GM23338 (cell line): Measurements from ENCODE around the gene APPBP2. TPM values are rescaled to one million over a fixed set of nuclear protein-coding genes. Genes with fewer than 3 reads are reported as not detected.

Experiments used
- ATAC-seq: fragments of 200-7000 bp; cut with Tn5 transposase; 3 replicates; pipeline ENCODE4 v1.9.1; 2020
- DNase-seq: peaks from one replicate; pipeline ENCODE4 v3.0.0-alpha.2; 2015; ENCODE audit warnings: low spot score
- H2AFZ ChIP-seq: fragments of 200-600 bp; sonication (generic); 2 replicates; pipeline ENCODE4 v1.8.0; 2016; ENCODE audit warnings: antibody characterized with exemption, mild to moderate bottlenecking, moderate library complexity
- H3F3A ChIP-seq: fragments of 200-600 bp; sonication (generic); replicated peaks from 2 replicates; pipeline ENCODE4 v1.8.0; 2017; ENCODE audit warnings: antibody characterized with exemption, mixed run types, low read depth
- H3K27ac ChIP-seq: fragments of 200-600 bp; sonication (generic); 2 replicates; pipeline ENCODE4 v1.6.1; 2016; ENCODE audit warnings: low read depth
- H3K27me3 ChIP-seq: fragments of 200-600 bp; sonication (generic); 2 replicates; pipeline ENCODE4 v1.8.0; 2016; ENCODE audit warnings: mild to moderate bottlenecking, mixed run types, moderate library complexity; ENCODE audit not compliant: insufficient read depth
- H3K36me3 ChIP-seq: fragments of 200-600 bp; sonication (generic); 2 replicates; pipeline ENCODE4 v1.8.0; 2016; ENCODE audit warnings: mild to moderate bottlenecking; ENCODE audit not compliant: insufficient read depth
- H3K4me1 ChIP-seq: fragments of 200-600 bp; sonication (generic); 2 replicates; pipeline ENCODE4 v1.8.0; 2016; ENCODE audit warnings: mild to moderate bottlenecking, moderate library complexity; ENCODE audit not compliant: insufficient read depth
- H3K4me2 ChIP-seq: fragments of 200-600 bp; sonication (generic); 2 replicates; pipeline ENCODE4 v1.7.1; 2017; ENCODE audit warnings: mixed run types
- H3K4me3 ChIP-seq: fragments of 200-600 bp; sonication (generic); 2 replicates; pipeline ENCODE4 v1.6.1; 2016; ENCODE audit warnings: mixed run types
- H3K79me2 ChIP-seq: fragments of 200-600 bp; sonication (generic); replicated peaks from 2 replicates; pipeline ENCODE4 v1.8.0; 2017; ENCODE audit warnings: mild to moderate bottlenecking; ENCODE audit not compliant: insufficient read depth
- H3K9me2 ChIP-seq: fragments of 200-600 bp; sonication (generic); 2 replicates; pipeline ENCODE4 v1.8.0; 2017; ENCODE audit not compliant: insufficient read depth
- H4K20me1 ChIP-seq: fragments of 200-600 bp; sonication (generic); replicated peaks from 2 replicates; pipeline ENCODE4 v1.8.0; 2017; ENCODE audit warnings: mild to moderate bottlenecking; ENCODE audit not compliant: insufficient read depth
- H3K27ac Mint-ChIP-seq: 2 replicates; pipeline ENCODE4 v1.8.0; 2020; ENCODE audit warnings: inconsistent platforms, mild to moderate bottlenecking, moderate library complexity, mixed read lengths
- H3K27me3 Mint-ChIP-seq: 3 replicates; pipeline ENCODE4 v1.8.0; 2022; ENCODE audit warnings: low read depth, mild to moderate bottlenecking, moderate library complexity, mixed read lengths, inconsistent platforms; ENCODE audit not compliant: insufficient read depth, poor library complexity
- H3K36me3 Mint-ChIP-seq: 3 replicates; pipeline ENCODE4 v1.8.0; 2021; ENCODE audit warnings: low read depth, mild to moderate bottlenecking, inconsistent platforms, moderate library complexity, mixed read lengths
- H3K4me1 Mint-ChIP-seq: 3 replicates; pipeline ENCODE4 v1.8.0; 2020; ENCODE audit warnings: mild to moderate bottlenecking, inconsistent platforms, mixed read lengths
- H3K4me3 Mint-ChIP-seq: 3 replicates; pipeline ENCODE4 v1.8.0; 2021; ENCODE audit warnings: moderate library complexity, mild to moderate bottlenecking, inconsistent platforms, mixed read lengths
- H3K9me3 Mint-ChIP-seq: 3 replicates; pipeline ENCODE4 v1.8.0; 2020; ENCODE audit warnings: moderate library complexity, mild to moderate bottlenecking, inconsistent platforms, mixed read lengths
- EZH2 ChIP-seq: fragments of 200-600 bp; sonication (generic); IDR thresholded peaks from one replicate; pipeline ENCODE4 v1.8.0; 2017; ENCODE audit warnings: antibody characterized with exemption, mild to moderate bottlenecking, low read depth; ENCODE audit not compliant: unreplicated experiment
- EZH2phosphoT487 ChIP-seq: fragments of 200-600 bp; sonication (generic); IDR thresholded peaks from one replicate; pipeline ENCODE4 v1.8.1; 2018; ENCODE audit warnings: antibody characterized with exemption; ENCODE audit not compliant: unreplicated experiment
- JUNB ChIP-seq: IDR thresholded peaks from one replicate; pipeline ENCODE4 v1.6.1; 2016; ENCODE audit warnings: antibody characterized with exemption; ENCODE audit not compliant: unreplicated experiment
- NANOG ChIP-seq: IDR thresholded peaks from 2 replicates; pipeline ENCODE4 v1.6.1; 2016; ENCODE audit warnings: antibody characterized with exemption, borderline replicate concordance
- POLR2AphosphoS5 ChIP-seq: IDR thresholded peaks from 2 replicates; pipeline ENCODE4 v1.6.1; 2016; ENCODE audit warnings: antibody characterized with exemption, low read depth
- ZNF114 ChIP-seq: fragments of 250-450 bp; sonication (Bioruptor Pico); IDR thresholded peaks from 2 replicates; pipeline ENCODE4 v1.5.0; 2020; ENCODE audit warnings: mild to moderate bottlenecking, moderate library complexity
- ZNF331 ChIP-seq: fragments of 250-450 bp; sonication (Bioruptor Pico); IDR thresholded peaks from 2 replicates; pipeline ENCODE4 v1.5.0; 2020; ENCODE audit warnings: low read depth, mild to moderate bottlenecking, moderate library complexity
- polyA plus RNA-seq: library from polyadenylated mRNA; unstranded; fragments of >200 nt; fragmentation: Nextera tagmentation; extraction: Ambion mirVana; gene quantifications from 2 replicates; pipeline ENCODE4 v1.2.1, GENCODE V29; 2016
- total RNA-seq: library from RNA; depleted of rRNA; stranded (reverse); fragments of >200 nt; shearing (Covaris generic); gene quantifications from 2 replicates; pipeline ENCODE4 v1.2.3, GENCODE V29; 2014
- TF ChIP-seq, protein P1 (sequence below): fragments of 250-450 bp; sonication (Bioruptor Pico); IDR thresholded peaks from 2 replicates; pipeline ENCODE4 v1.5.0; 2020; ENCODE audit warnings: mild to moderate bottlenecking, moderate library complexity
- TF ChIP-seq, protein P2 (sequence below), 2 experiments: fragments of 200-600 bp in 1 of 2; sonication (generic) in 1 of 2; conservative IDR thresholded peaks; 2 replicates each; pipeline versions ENCODE4 v1.5.1 to v1.6.1; 2016 to 2017; ENCODE audit warnings: antibody characterized with exemption in 2 of 2, low read depth in 2 of 2, mild to moderate bottlenecking in 2 of 2, moderate library complexity in 1 of 2

The APPBP2 gene
- total and polyA plus RNA-seq, 2 experiments from 2014 or later: 9.3 to 15.0 TPM

- TF ChIP-seq, protein P1, sequence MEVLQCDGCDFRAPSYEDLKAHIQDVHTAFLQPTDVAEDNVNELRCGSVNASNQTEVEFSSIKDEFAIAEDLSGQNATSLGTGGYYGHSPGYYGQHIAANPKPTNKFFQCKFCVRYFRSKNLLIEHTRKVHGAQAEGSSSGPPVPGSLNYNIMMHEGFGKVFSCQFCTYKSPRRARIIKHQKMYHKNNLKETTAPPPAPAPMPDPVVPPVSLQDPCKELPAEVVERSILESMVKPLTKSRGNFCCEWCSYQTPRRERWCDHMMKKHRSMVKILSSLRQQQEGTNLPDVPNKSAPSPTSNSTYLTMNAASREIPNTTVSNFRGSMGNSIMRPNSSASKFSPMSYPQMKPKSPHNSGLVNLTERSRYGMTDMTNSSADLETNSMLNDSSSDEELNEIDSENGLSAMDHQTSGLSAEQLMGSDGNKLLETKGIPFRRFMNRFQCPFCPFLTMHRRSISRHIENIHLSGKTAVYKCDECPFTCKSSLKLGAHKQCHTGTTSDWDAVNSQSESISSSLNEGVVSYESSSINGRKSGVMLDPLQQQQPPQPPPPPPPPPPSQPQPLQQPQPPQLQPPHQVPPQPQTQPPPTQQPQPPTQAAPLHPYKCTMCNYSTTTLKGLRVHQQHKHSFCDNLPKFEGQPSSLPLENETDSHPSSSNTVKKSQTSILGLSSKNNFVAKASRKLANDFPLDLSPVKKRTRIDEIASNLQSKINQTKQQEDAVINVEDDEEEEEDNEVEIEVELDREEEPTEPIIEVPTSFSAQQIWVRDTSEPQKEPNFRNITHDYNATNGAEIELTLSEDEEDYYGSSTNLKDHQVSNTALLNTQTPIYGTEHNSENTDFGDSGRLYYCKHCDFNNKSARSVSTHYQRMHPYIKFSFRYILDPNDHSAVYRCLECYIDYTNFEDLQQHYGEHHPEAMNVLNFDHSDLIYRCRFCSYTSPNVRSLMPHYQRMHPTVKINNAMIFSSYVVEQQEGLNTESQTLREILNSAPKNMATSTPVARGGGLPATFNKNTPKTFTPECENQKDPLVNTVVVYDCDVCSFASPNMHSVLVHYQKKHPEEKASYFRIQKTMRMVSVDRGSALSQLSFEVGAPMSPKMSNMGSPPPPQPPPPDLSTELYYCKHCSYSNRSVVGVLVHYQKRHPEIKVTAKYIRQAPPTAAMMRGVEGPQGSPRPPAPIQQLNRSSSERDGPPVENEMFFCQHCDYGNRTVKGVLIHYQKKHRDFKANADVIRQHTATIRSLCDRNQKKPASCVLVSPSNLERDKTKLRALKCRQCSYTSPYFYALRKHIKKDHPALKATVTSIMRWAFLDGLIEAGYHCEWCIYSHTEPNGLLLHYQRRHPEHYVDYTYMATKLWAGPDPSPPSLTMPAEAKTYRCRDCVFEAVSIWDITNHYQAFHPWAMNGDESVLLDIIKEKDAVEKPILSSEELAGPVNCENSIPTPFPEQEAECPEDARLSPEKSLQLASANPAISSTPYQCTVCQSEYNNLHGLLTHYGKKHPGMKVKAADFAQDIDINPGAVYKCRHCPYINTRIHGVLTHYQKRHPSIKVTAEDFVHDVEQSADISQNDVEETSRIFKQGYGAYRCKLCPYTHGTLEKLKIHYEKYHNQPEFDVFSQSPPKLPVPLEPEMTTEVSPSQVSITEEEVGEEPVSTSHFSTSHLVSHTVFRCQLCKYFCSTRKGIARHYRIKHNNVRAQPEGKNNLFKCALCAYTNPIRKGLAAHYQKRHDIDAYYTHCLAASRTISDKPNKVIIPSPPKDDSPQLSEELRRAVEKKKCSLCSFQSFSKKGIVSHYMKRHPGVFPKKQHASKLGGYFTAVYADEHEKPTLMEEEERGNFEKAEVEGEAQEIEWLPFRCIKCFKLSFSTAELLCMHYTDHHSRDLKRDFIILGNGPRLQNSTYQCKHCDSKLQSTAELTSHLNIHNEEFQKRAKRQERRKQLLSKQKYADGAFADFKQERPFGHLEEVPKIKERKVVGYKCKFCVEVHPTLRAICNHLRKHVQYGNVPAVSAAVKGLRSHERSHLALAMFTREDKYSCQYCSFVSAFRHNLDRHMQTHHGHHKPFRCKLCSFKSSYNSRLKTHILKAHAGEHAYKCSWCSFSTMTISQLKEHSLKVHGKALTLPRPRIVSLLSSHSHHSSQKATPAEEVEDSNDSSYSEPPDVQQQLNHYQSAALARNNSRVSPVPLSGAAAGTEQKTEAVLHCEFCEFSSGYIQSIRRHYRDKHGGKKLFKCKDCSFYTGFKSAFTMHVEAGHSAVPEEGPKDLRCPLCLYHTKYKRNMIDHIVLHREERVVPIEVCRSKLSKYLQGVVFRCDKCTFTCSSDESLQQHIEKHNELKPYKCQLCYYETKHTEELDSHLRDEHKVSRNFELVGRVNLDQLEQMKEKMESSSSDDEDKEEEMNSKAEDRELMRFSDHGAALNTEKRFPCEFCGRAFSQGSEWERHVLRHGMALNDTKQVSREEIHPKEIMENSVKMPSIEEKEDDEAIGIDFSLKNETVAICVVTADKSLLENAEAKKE (CRISPR knock-in tag): no peak
- TF ChIP-seq ZNF331: no peak
- no peak for TF ChIP-seq JUNB
- no peak for TF ChIP-seq EZH2phosphoT487
- TF ChIP-seq, protein P2, sequence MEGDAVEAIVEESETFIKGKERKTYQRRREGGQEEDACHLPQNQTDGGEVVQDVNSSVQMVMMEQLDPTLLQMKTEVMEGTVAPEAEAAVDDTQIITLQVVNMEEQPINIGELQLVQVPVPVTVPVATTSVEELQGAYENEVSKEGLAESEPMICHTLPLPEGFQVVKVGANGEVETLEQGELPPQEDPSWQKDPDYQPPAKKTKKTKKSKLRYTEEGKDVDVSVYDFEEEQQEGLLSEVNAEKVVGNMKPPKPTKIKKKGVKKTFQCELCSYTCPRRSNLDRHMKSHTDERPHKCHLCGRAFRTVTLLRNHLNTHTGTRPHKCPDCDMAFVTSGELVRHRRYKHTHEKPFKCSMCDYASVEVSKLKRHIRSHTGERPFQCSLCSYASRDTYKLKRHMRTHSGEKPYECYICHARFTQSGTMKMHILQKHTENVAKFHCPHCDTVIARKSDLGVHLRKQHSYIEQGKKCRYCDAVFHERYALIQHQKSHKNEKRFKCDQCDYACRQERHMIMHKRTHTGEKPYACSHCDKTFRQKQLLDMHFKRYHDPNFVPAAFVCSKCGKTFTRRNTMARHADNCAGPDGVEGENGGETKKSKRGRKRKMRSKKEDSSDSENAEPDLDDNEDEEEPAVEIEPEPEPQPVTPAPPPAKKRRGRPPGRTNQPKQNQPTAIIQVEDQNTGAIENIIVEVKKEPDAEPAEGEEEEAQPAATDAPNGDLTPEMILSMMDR (conservative IDR thresholded peaks at IDR 0.05; ENCODE audit: low read depth in 2 of 2): no peak
These were observed 16.0 kb upstream of the APPBP2 start (continued) for GRCh38 chr17:60542071-60542470.

- Histone ChIP-seq H3K36me3 (no peaks in the 10 kb centered on the region), H3K4me2 (no peak overlapping the region), H3K79me2 (no peaks in the 10 kb centered on the region), H3K27me3 (no peaks in the 10 kb centered on the region), H3K4me3 (no peak overlapping the region), H3K27ac (no peak overlapping the region), H3F3A (0 out of 2 replicates have a peak, but pooled peaks cover 4% of the 10 kb centered on the region), H4K20me1 (no peaks in the 10 kb centered on the region; the same call in none of the 2 replicates), H3K9me2 (no peaks in the 10 kb centered on the region), H2AFZ (no peak overlapping the region), H3K4me1 (no peaks in the 10 kb centered on the region)
- Mint-ChIP-seq H3K4me3 (no peak overlapping the region), H3K36me3 (no peaks in the 10 kb centered on the region), H3K4me1 (no peaks in the 10 kb centered on the region; the same call in 2 of the 3 replicates), H3K9me3 (no peaks in the 10 kb centered on the region), H3K27ac (no peak overlapping the region), H3K27me3 (no peaks in the 10 kb centered on the region)
- ATAC-seq (no peak), DNase-seq (no peak)
- no peak for TF ChIP-seq EZH2
- TF ChIP-seq NANOG: no peak
- TF ChIP-seq, protein P2 (conservative IDR thresholded peaks at IDR 0.05; ENCODE audit: low read depth in 2 of 2): no peak
- no peak for TF ChIP-seq POLR2AphosphoS5
- no peak for TF ChIP-seq ZNF331
- no peak for TF ChIP-seq JUNB
- TF ChIP-seq ZNF114 (CRISPR knock-in tag): no peak
These were observed 14.4 kb upstream of the APPBP2 start for GRCh38 chr17:60540460-60540859.
